Calu3 (cell line): ENCODE data around the gene AGAP3. TPM values are rescaled to one million over a fixed set of nuclear protein-coding genes. Genes with fewer than 3 reads are reported as not detected.
A peak's percentile ranks its signal among the peaks of the same experiment; 100 is the strongest.

Experiments
- BruUV-seq: library from RNA; stranded (reverse); fragments of 400-500 nt; replicated peaks from 2 replicates; lab custom pipeline; 2021; lab: Mats Ljungman, UMichigan
- CTCF ChIA-PET: fragments of 300-600 bp; sonication (Branson Sonifier 250); formaldehyde crosslinking; loops from one replicate; lab custom pipeline; 2022; ENCODE audit warnings: antibody characterized with exemption; lab: Charles Lee
- DNase-seq: peaks from one replicate; pipeline ENCODE4 v3.0.0; 2022
- H3K27ac Mint-ChIP-seq: one replicate; pipeline ENCODE4 v1.8.0; 2022; ENCODE audit warnings: mixed read lengths; ENCODE audit not compliant: unreplicated experiment
- H3K27me3 Mint-ChIP-seq: one replicate; pipeline ENCODE4 v1.8.0; 2022; ENCODE audit warnings: mixed read lengths; ENCODE audit not compliant: unreplicated experiment
- H3K36me3 Mint-ChIP-seq: one replicate; pipeline ENCODE4 v1.8.0; 2022; ENCODE audit warnings: mild to moderate bottlenecking, moderate library complexity, mixed read lengths; ENCODE audit not compliant: insufficient read depth, unreplicated experiment
- H3K4me1 Mint-ChIP-seq: one replicate; pipeline ENCODE4 v1.8.0; 2022; ENCODE audit warnings: mild to moderate bottlenecking, low read depth, mixed read lengths; ENCODE audit not compliant: unreplicated experiment
- H3K4me3 Mint-ChIP-seq: one replicate; pipeline ENCODE4 v1.8.0; 2022; ENCODE audit warnings: mild to moderate bottlenecking, low read depth, moderate library complexity, mixed read lengths; ENCODE audit not compliant: unreplicated experiment
- H3K9me3 Mint-ChIP-seq: one replicate; pipeline ENCODE4 v1.8.0; 2022; ENCODE audit warnings: low read depth, mixed read lengths; ENCODE audit not compliant: unreplicated experiment
- intact Hi-C: fragments of 100-400 bp; cut with micrococcal nuclease; formaldehyde crosslinking; loops from one replicate; pipeline ENCODE4 v1.10.0; 2022; ENCODE audit not compliant: unreplicated experiment
- total RNA-seq: library from RNA; stranded (reverse); gene quantifications from 2 replicates; pipeline ENCODE4 v1.2.3, GENCODE V29; 2022
- TF ChIP-seq, protein P1 (sequence below): fragments of 200-600 bp; IDR thresholded peaks from one replicate; pipeline ENCODE4 v1.8.0; 2022; ENCODE audit warnings: antibody characterized with exemption; ENCODE audit not compliant: unreplicated experiment

Gene AGAP3
- total RNA-seq, 1 experiment from 2014 or later = 73.4 TPM

DNA sequence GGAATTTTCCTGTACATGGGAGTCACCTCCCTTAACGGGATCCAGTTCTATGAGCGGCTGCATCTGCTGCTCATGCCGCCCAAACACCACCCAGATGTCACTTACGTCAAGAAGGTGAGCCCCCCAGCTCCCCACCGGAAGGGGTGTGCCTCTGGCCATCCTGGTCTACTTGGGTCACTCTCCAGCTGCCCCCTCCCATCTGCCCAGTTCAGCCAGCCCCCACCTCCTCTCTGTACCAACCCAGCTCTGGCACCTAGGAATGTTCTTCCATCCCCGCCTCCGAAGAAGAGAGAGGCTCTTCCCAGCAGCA lies 10.7 kb upstream of the AGAP3 start:
- CTCF ChIA-PET = no interaction called here
- no peaks in the 10 kb centered on the region for H3K4me1 Mint-ChIP-seq
- no peak overlapping the region for H3K4me3 Mint-ChIP-seq
- no peaks in the 10 kb centered on the region for H3K27me3 Mint-ChIP-seq
- TF ChIP-seq, protein P1, sequence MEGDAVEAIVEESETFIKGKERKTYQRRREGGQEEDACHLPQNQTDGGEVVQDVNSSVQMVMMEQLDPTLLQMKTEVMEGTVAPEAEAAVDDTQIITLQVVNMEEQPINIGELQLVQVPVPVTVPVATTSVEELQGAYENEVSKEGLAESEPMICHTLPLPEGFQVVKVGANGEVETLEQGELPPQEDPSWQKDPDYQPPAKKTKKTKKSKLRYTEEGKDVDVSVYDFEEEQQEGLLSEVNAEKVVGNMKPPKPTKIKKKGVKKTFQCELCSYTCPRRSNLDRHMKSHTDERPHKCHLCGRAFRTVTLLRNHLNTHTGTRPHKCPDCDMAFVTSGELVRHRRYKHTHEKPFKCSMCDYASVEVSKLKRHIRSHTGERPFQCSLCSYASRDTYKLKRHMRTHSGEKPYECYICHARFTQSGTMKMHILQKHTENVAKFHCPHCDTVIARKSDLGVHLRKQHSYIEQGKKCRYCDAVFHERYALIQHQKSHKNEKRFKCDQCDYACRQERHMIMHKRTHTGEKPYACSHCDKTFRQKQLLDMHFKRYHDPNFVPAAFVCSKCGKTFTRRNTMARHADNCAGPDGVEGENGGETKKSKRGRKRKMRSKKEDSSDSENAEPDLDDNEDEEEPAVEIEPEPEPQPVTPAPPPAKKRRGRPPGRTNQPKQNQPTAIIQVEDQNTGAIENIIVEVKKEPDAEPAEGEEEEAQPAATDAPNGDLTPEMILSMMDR = no peak
- intact Hi-C loops = no loop called here
- H3K27ac Mint-ChIP-seq = peak overlapping the region; percentile 72
- H3K9me3 Mint-ChIP-seq = no peaks in the 10 kb centered on the region
- peaks cover 60% of the 10 kb centered on the region for H3K36me3 Mint-ChIP-seq
- BruUV-seq = no TSS peak
- no peak for DNase-seq

DNA sequence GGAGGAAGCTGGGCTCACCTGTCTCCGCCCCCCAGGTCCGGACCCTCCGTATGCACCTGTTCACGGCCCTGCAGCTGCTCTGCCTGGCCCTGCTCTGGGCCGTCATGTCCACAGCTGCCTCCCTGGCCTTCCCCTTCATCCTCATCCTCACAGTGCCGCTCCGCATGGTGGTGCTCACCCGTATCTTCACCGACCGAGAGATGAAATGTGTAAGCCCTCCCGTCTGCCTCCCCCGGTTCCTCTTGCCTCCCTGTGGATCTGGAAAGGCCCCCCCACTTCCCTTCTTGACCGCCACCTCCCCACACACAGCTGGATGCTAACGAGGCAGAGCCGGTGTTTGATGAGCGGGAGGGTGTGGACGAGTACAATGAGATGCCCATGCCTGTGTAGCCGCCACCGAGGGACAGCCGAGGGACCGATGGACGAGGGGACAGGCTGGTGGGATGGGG lies 10.3 kb upstream of the AGAP3 start:
- intact Hi-C loops = no loop called here
- TF ChIP-seq, protein P1 = no peak
- H3K4me1 Mint-ChIP-seq = no peaks in the 10 kb centered on the region
- CTCF ChIA-PET = no interaction called here
- no peak for DNase-seq
- BruUV-seq = TSS peak; percentile 75
- no peaks in the 10 kb centered on the region for H3K27me3 Mint-ChIP-seq
- no peak overlapping the region for H3K4me3 Mint-ChIP-seq
- H3K27ac Mint-ChIP-seq = peak overlapping the region; percentile 72
- H3K9me3 Mint-ChIP-seq = no peaks in the 10 kb centered on the region
- peaks cover 60% of the 10 kb centered on the region for H3K36me3 Mint-ChIP-seq

DNA sequence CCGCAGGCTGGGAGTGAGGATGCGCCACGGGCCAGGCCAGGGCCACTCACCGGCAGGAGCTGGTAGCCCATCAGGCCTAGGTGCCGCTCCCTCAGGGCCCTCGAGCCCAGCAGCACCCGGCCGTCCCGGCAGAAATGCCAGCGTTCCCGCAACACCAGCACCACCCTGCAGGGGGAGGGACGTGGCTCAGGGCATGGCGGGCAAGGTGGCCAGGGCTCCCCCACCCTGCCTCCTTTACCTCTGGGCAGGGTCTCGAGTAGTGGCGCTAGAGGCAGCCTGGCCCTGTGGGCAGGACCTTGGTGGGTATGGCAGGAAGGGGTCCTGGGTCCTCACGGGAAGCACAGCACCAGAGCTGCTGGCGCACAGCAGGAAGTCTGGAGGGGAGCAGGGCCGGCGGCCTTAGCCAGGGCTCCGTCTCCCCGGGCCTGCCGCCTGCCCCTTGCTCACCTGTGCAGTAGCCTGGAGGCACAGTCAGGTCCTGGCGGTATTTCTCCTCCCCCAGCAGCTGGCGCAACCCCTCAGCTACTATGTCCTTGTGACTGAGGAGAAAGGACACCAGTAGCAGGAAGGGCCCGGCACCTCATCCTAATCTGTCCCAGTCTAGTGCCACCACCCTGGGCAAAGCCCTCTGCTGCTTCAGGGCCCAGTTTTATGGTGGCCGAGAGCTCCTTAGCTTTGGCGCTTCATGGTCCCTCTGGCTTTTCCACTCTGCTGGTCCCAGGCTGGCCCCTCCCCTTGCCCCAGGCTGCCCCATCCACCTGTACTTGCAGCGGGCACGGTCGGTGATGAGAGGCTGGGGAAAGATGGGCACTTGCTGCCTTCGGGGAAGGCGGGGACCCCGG lies 9.2 kb upstream of the AGAP3 start:
- intact Hi-C loops = no loop called here
- Mint-ChIP-seq H3K27ac (no peak overlapping the region), H3K36me3 (peaks cover 61% of the 10 kb centered on the region), H3K27me3 (no peaks in the 10 kb centered on the region), H3K9me3 (no peaks in the 10 kb centered on the region), H3K4me3 (no peak overlapping the region), H3K4me1 (peaks cover 1% of the 10 kb centered on the region)
- BruUV-seq = no TSS peak
- TF ChIP-seq, protein P1 = no peak
- DNase-seq = peak; percentile 60
- CTCF ChIA-PET = no interaction called here

DNA sequence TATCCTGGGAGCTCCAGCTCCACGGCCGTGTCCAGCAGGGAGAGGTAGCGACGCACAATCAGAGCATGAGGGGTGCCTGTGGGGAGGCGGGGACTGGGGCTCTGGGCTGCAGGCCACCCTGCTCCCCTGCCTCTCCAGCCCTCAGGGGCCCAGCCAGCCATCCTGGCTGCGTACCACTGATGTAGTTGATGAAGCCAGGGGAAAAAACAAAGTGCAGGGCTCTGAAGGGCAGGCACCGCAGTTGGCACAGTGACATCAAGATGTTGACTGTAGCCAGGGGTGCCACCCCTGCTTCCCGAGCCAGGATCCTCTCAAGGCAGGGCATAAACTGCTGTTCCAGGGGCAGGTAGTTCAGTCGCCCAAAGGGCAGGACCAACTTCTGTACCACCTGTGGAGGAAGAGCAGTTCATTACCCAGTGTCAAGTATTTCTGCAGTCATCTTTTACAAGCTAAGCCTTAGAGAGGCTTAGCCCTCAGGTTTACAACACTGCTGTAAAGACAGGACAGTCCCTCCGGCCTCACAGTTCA lies 8.5 kb upstream of the AGAP3 start:
- intact Hi-C loops = no loop called here
- Mint-ChIP-seq H3K4me1 (peaks cover 8% of the 10 kb centered on the region), H3K4me3 (no peak overlapping the region), H3K9me3 (no peaks in the 10 kb centered on the region), H3K27ac (no peak overlapping the region), H3K36me3 (peaks cover 61% of the 10 kb centered on the region), H3K27me3 (no peaks in the 10 kb centered on the region)
- no TSS peak for BruUV-seq
- TF ChIP-seq, protein P1 = no peak
- CTCF ChIA-PET = no interaction called here
- no peak for DNase-seq
